K562 (cell line): Measurements from ENCODE around the gene NKAIN1. TPM values are rescaled to one million over a fixed set of nuclear protein-coding genes. Genes with fewer than 3 reads are reported as not detected.

ENCODE experiments used
- E2F8 ChIP-seq: fragments of 450-650 bp; IDR thresholded peaks from 2 replicates; pipeline ENCODE4 v1.7.1; 2018; ENCODE audit warnings: mild to moderate bottlenecking, low read depth; ENCODE audit not compliant: partially characterized antibody
- ESRRA ChIP-seq: fragments of 450-650 bp; IDR thresholded peaks from 2 replicates; pipeline ENCODE4 v1.6.1; 2014; ENCODE audit warnings: low read depth, mild to moderate bottlenecking, moderate library complexity, borderline replicate concordance
- JUN ChIP-seq, 2 experiments: sonication (generic) in 1 of 2; formaldehyde crosslinking in 1 of 2; IDR thresholded peaks; 2 replicates each; pipeline versions ENCODE4 v1.6.1 to v1.8.0; 2012 to 2022; ENCODE audit warnings: borderline replicate concordance in 2 of 2, mild to moderate bottlenecking in 2 of 2, improper control_type of control experiment in 1 of 2, low read depth in 1 of 2, low read length in 1 of 2, missing genetic modification reagents in 1 of 2
- KLF16 ChIP-seq: IDR thresholded peaks from 2 replicates; pipeline ENCODE4 v1.6.1; 2016; ENCODE audit warnings: antibody characterized with exemption
- MAZ ChIP-seq, 2 experiments: fragments of 450-650 bp in 1 of 2; sonication (generic) in 1 of 2; formaldehyde crosslinking; IDR thresholded peaks in 1 of 2; conservative IDR thresholded peaks in 1 of 2; 2 replicates each; pipeline versions ENCODE4 v1.4.0 to v1.5.0; 2020; ENCODE audit warnings: mild to moderate bottlenecking in 1 of 2, missing genetic modification reagents in 1 of 2
- MYNN ChIP-seq, 2 experiments: sonication (generic); formaldehyde crosslinking in 1 of 2; IDR thresholded peaks; 2 replicates each; pipeline versions ENCODE4 v1.5.0 to v1.6.1; 2016 to 2020; ENCODE audit warnings: antibody characterized with exemption in 1 of 2, missing genetic modification reagents in 1 of 2
- POLR2B ChIP-seq: fragments of 450-650 bp; IDR thresholded peaks from 2 replicates; pipeline ENCODE4 v1.6.1; 2018; ENCODE audit warnings: low read depth; ENCODE audit not compliant: partially characterized antibody
- ZNF174 ChIP-seq: fragments of 250-450 bp; sonication (Bioruptor Pico); IDR thresholded peaks from 2 replicates; pipeline ENCODE4 v1.4.0; 2020; ENCODE audit warnings: mild to moderate bottlenecking
- ZNF217 ChIP-seq: sonication (generic); formaldehyde crosslinking; IDR thresholded peaks from 2 replicates; pipeline ENCODE4 v1.8.0; 2022; ENCODE audit warnings: mild to moderate bottlenecking, missing genetic modification reagents
- polyA plus RNA-seq, 8 experiments: library from polyadenylated mRNA; depleted of rRNA in 4 of 8; stranded (reverse) in 5 of 8; unstranded in 3 of 8; fragments of >200 nt; fragmentation: Nextera tagmentation in 2 of 8; fragmentation: Illumina TruSeq in 1 of 8; extraction: Ambion mirVana in 2 of 8; extraction: Trizol in 1 of 8; gene quantifications; 2 replicates each; pipeline versions ENCODE4 v1.2.1 to v1.2.3, GENCODE V29; 2011 to 2014; ENCODE audit warnings: inconsistent platforms in 1 of 8, missing spikeins in 1 of 8
- total RNA-seq, 7 experiments: library from RNA; depleted of rRNA in 6 of 7; stranded (reverse); fragments of >200 nt in 6 of 7; fragmentation: Illumina TruSeq in 2 of 7; extraction: Trizol in 2 of 7; gene quantifications; 2 replicates each; pipeline versions ENCODE4 v1.2.1 to v1.2.3, GENCODE V29; 2011 to 2021; ENCODE audit warnings: low replicate concordance in 1 of 7
- TF ChIP-seq, protein P1 (sequence below): sonication (generic); formaldehyde crosslinking; IDR thresholded peaks from 2 replicates; pipeline ENCODE4 v1.8.1; 2023; ENCODE audit warnings: mild to moderate bottlenecking, missing genetic modification reagents
- TF ChIP-seq, protein P2 (sequence below), 2 experiments: IDR thresholded peaks in 1 of 2; conservative IDR thresholded peaks in 1 of 2; 2 replicates each; pipeline ENCODE4 v1.6.1; 2016; ENCODE audit warnings: low read depth in 2 of 2, mild to moderate bottlenecking in 1 of 2, missing compliant biosample characterization in 1 of 2, missing genetic modification characterization in 1 of 2, moderate library complexity in 1 of 2
- TF ChIP-seq, protein P3 (sequence below): sonication (generic); formaldehyde crosslinking; IDR thresholded peaks from 2 replicates; pipeline ENCODE4 v1.8.1; 2023; ENCODE audit warnings: mild to moderate bottlenecking, missing genetic modification reagents
- TF ChIP-seq, protein P4 (sequence below): fragments of 450-650 bp; formaldehyde crosslinking; IDR thresholded peaks from 2 replicates; pipeline ENCODE4 v1.4.0; 2022; ENCODE audit warnings: missing genetic modification characterization

NKAIN1 gene
- total and polyA plus RNA-seq, 9 of the 15 experiments (the other 6 are each of a cell fraction or from before 2014, with no cell fraction given) = 0.03 to 0.22 (median 0.04) TPM; not detected in 3

- TF ChIP-seq, protein P1, sequence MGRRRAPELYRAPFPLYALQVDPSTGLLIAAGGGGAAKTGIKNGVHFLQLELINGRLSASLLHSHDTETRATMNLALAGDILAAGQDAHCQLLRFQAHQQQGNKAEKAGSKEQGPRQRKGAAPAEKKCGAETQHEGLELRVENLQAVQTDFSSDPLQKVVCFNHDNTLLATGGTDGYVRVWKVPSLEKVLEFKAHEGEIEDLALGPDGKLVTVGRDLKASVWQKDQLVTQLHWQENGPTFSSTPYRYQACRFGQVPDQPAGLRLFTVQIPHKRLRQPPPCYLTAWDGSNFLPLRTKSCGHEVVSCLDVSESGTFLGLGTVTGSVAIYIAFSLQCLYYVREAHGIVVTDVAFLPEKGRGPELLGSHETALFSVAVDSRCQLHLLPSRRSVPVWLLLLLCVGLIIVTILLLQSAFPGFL (CRISPR knock-in tag) = no peak
- TF ChIP-seq ESRRA = peak; percentile 64; the same call in 1 of the 2 replicates
- TF ChIP-seq MYNN (IDR thresholded peaks at IDR 0.05) = no peak
- TF ChIP-seq MYNN (CRISPR knock-in tag; IDR thresholded peaks at IDR 0.05) = no peak
- no peak for TF ChIP-seq E2F8
- TF ChIP-seq KLF16 = no peak
- TF ChIP-seq JUN (IDR thresholded peaks at IDR 0.05; ENCODE audit: borderline replicate concordance, low read depth, low read length) = peak; percentile 50; the same call in 1 of the 2 replicates
- TF ChIP-seq JUN (CRISPR knock-in tag; IDR thresholded peaks at IDR 0.05; ENCODE audit: borderline replicate concordance) = no peak
- TF ChIP-seq ZNF217 (CRISPR knock-in tag) = no peak
- TF ChIP-seq, protein P2, sequence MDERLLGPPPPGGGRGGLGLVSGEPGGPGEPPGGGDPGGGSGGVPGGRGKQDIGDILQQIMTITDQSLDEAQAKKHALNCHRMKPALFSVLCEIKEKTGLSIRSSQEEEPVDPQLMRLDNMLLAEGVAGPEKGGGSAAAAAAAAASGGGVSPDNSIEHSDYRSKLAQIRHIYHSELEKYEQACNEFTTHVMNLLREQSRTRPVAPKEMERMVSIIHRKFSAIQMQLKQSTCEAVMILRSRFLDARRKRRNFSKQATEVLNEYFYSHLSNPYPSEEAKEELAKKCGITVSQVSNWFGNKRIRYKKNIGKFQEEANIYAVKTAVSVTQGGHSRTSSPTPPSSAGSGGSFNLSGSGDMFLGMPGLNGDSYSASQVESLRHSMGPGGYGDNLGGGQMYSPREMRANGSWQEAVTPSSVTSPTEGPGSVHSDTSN (CRISPR knock-in tag; IDR thresholded peaks at IDR 0.05; ENCODE audit: low read depth) = no peak
- TF ChIP-seq, protein P2 (tag; conservative IDR thresholded peaks at IDR 0.05; ENCODE audit: low read depth) = 0 out of 2 replicates have a peak, but pooled peaks have one; percentile 14
- TF ChIP-seq, protein P3, sequence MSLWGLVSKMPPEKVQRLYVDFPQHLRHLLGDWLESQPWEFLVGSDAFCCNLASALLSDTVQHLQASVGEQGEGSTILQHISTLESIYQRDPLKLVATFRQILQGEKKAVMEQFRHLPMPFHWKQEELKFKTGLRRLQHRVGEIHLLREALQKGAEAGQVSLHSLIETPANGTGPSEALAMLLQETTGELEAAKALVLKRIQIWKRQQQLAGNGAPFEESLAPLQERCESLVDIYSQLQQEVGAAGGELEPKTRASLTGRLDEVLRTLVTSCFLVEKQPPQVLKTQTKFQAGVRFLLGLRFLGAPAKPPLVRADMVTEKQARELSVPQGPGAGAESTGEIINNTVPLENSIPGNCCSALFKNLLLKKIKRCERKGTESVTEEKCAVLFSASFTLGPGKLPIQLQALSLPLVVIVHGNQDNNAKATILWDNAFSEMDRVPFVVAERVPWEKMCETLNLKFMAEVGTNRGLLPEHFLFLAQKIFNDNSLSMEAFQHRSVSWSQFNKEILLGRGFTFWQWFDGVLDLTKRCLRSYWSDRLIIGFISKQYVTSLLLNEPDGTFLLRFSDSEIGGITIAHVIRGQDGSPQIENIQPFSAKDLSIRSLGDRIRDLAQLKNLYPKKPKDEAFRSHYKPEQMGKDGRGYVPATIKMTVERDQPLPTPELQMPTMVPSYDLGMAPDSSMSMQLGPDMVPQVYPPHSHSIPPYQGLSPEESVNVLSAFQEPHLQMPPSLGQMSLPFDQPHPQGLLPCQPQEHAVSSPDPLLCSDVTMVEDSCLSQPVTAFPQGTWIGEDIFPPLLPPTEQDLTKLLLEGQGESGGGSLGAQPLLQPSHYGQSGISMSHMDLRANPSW (CRISPR knock-in tag) = peak; percentile 71; the same call in 1 of the 2 replicates
- peak; percentile 41 for TF ChIP-seq POLR2B
- TF ChIP-seq, protein P4, sequence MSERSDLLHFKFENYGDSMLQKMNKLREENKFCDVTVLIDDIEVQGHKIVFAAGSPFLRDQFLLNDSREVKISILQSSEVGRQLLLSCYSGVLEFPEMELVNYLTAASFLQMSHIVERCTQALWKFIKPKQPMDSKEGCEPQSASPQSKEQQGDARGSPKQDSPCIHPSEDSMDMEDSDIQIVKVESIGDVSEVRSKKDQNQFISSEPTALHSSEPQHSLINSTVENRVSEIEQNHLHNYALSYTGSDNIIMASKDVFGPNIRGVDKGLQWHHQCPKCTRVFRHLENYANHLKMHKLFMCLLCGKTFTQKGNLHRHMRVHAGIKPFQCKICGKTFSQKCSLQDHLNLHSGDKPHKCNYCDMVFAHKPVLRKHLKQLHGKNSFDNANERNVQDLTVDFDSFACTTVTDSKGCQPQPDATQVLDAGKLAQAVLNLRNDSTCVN = 0 out of 2 replicates have a peak, but pooled peaks have one; percentile 38
- TF ChIP-seq ZNF174 (CRISPR knock-in tag) = no peak
- peak; percentile 92 to 98 for TF ChIP-seq MAZ (CRISPR knock-in tag; conservative IDR thresholded peaks at IDR 0.05 in 1 of 2, IDR thresholded peaks at IDR 0.05 in 1 of 2)
Observed at GRCh38 chr1:31155216-31155806, 84.4 kb downstream of the NKAIN1 start (continued).
